GM23338 (cell line): ENCODE data around the gene TCTN3. TPM values are rescaled to one million over a fixed set of nuclear protein-coding genes. Genes with fewer than 3 reads are reported as not detected.
A peak's percentile ranks its signal among the peaks of the same experiment; 100 is the strongest.

Experiments
- ATAC-seq: fragments of 200-7000 bp; cut with Tn5 transposase; 3 replicates; pipeline ENCODE4 v1.9.1; 2020
- DNase-seq: peaks from one replicate; pipeline ENCODE4 v3.0.0-alpha.2; 2015; ENCODE audit warnings: low spot score
- H2AFZ ChIP-seq: fragments of 200-600 bp; sonication (generic); 2 replicates; pipeline ENCODE4 v1.8.0; 2016; ENCODE audit warnings: antibody characterized with exemption, mild to moderate bottlenecking, moderate library complexity
- H3F3A ChIP-seq: fragments of 200-600 bp; sonication (generic); replicated peaks from 2 replicates; pipeline ENCODE4 v1.8.0; 2017; ENCODE audit warnings: antibody characterized with exemption, mixed run types, low read depth
- H3K27ac ChIP-seq: fragments of 200-600 bp; sonication (generic); 2 replicates; pipeline ENCODE4 v1.6.1; 2016; ENCODE audit warnings: low read depth
- H3K27me3 ChIP-seq: fragments of 200-600 bp; sonication (generic); 2 replicates; pipeline ENCODE4 v1.8.0; 2016; ENCODE audit warnings: mild to moderate bottlenecking, mixed run types, moderate library complexity; ENCODE audit not compliant: insufficient read depth
- H3K36me3 ChIP-seq: fragments of 200-600 bp; sonication (generic); 2 replicates; pipeline ENCODE4 v1.8.0; 2016; ENCODE audit warnings: mild to moderate bottlenecking; ENCODE audit not compliant: insufficient read depth
- H3K4me1 ChIP-seq: fragments of 200-600 bp; sonication (generic); 2 replicates; pipeline ENCODE4 v1.8.0; 2016; ENCODE audit warnings: mild to moderate bottlenecking, moderate library complexity; ENCODE audit not compliant: insufficient read depth
- H3K4me2 ChIP-seq: fragments of 200-600 bp; sonication (generic); 2 replicates; pipeline ENCODE4 v1.7.1; 2017; ENCODE audit warnings: mixed run types
- H3K4me3 ChIP-seq: fragments of 200-600 bp; sonication (generic); 2 replicates; pipeline ENCODE4 v1.6.1; 2016; ENCODE audit warnings: mixed run types
- H3K79me2 ChIP-seq: fragments of 200-600 bp; sonication (generic); replicated peaks from 2 replicates; pipeline ENCODE4 v1.8.0; 2017; ENCODE audit warnings: mild to moderate bottlenecking; ENCODE audit not compliant: insufficient read depth
- H3K9me2 ChIP-seq: fragments of 200-600 bp; sonication (generic); 2 replicates; pipeline ENCODE4 v1.8.0; 2017; ENCODE audit not compliant: insufficient read depth
- H4K20me1 ChIP-seq: fragments of 200-600 bp; sonication (generic); replicated peaks from 2 replicates; pipeline ENCODE4 v1.8.0; 2017; ENCODE audit warnings: mild to moderate bottlenecking; ENCODE audit not compliant: insufficient read depth
- H3K27ac Mint-ChIP-seq: 2 replicates; pipeline ENCODE4 v1.8.0; 2020; ENCODE audit warnings: inconsistent platforms, mild to moderate bottlenecking, moderate library complexity, mixed read lengths
- H3K27me3 Mint-ChIP-seq: 3 replicates; pipeline ENCODE4 v1.8.0; 2022; ENCODE audit warnings: low read depth, mild to moderate bottlenecking, moderate library complexity, mixed read lengths, inconsistent platforms; ENCODE audit not compliant: insufficient read depth, poor library complexity
- H3K36me3 Mint-ChIP-seq: 3 replicates; pipeline ENCODE4 v1.8.0; 2021; ENCODE audit warnings: low read depth, mild to moderate bottlenecking, inconsistent platforms, moderate library complexity, mixed read lengths
- H3K4me1 Mint-ChIP-seq: 3 replicates; pipeline ENCODE4 v1.8.0; 2020; ENCODE audit warnings: mild to moderate bottlenecking, inconsistent platforms, mixed read lengths
- H3K4me3 Mint-ChIP-seq: 3 replicates; pipeline ENCODE4 v1.8.0; 2021; ENCODE audit warnings: moderate library complexity, mild to moderate bottlenecking, inconsistent platforms, mixed read lengths
- H3K9me3 Mint-ChIP-seq: 3 replicates; pipeline ENCODE4 v1.8.0; 2020; ENCODE audit warnings: moderate library complexity, mild to moderate bottlenecking, inconsistent platforms, mixed read lengths
- CREB1 ChIP-seq: fragments of 250-450 bp; sonication (Bioruptor Pico); IDR thresholded peaks from 2 replicates; pipeline ENCODE4 v1.5.0; 2020; ENCODE audit warnings: low read depth, mild to moderate bottlenecking, moderate library complexity
- CTCF ChIP-seq, 2 experiments: fragments of 200-600 bp in 1 of 2; sonication (generic) in 1 of 2; conservative IDR thresholded peaks; 2 replicates each; pipeline versions ENCODE4 v1.5.1 to v1.6.1; 2016 to 2017; ENCODE audit warnings: antibody characterized with exemption in 2 of 2, low read depth in 2 of 2, mild to moderate bottlenecking in 2 of 2, moderate library complexity in 1 of 2
- ETS1 ChIP-seq: IDR thresholded peaks from 2 replicates; pipeline ENCODE4 v1.6.1; 2016; ENCODE audit warnings: antibody characterized with exemption
- EZH2phosphoT487 ChIP-seq: fragments of 200-600 bp; sonication (generic); IDR thresholded peaks from one replicate; pipeline ENCODE4 v1.8.1; 2018; ENCODE audit warnings: antibody characterized with exemption; ENCODE audit not compliant: unreplicated experiment
- JUNB ChIP-seq: IDR thresholded peaks from one replicate; pipeline ENCODE4 v1.6.1; 2016; ENCODE audit warnings: antibody characterized with exemption; ENCODE audit not compliant: unreplicated experiment
- NANOG ChIP-seq: IDR thresholded peaks from 2 replicates; pipeline ENCODE4 v1.6.1; 2016; ENCODE audit warnings: antibody characterized with exemption, borderline replicate concordance
- POLR2AphosphoS5 ChIP-seq: IDR thresholded peaks from 2 replicates; pipeline ENCODE4 v1.6.1; 2016; ENCODE audit warnings: antibody characterized with exemption, low read depth
- REST ChIP-seq: IDR thresholded peaks from one replicate; pipeline ENCODE4 v1.6.1; 2018; ENCODE audit warnings: antibody characterized with exemption; ENCODE audit not compliant: unreplicated experiment
- STAT1 ChIP-seq: IDR thresholded peaks from one replicate; pipeline ENCODE4 v1.6.1; 2016; ENCODE audit warnings: antibody characterized with exemption; ENCODE audit not compliant: unreplicated experiment
- ZNF114 ChIP-seq: fragments of 250-450 bp; sonication (Bioruptor Pico); IDR thresholded peaks from 2 replicates; pipeline ENCODE4 v1.5.0; 2020; ENCODE audit warnings: mild to moderate bottlenecking, moderate library complexity
- polyA plus RNA-seq: library from polyadenylated mRNA; unstranded; fragments of >200 nt; fragmentation: Nextera tagmentation; extraction: Ambion mirVana; gene quantifications from 2 replicates; pipeline ENCODE4 v1.2.1, GENCODE V29; 2016
- total RNA-seq: library from RNA; depleted of rRNA; stranded (reverse); fragments of >200 nt; shearing (Covaris generic); gene quantifications from 2 replicates; pipeline ENCODE4 v1.2.3, GENCODE V29; 2014

Gene TCTN3
- total and polyA plus RNA-seq, 2 experiments from 2014 or later: 29.7 to 32.4 TPM

- 0 out of 2 replicates have a peak, but pooled peaks cover 8% of the 10 kb centered on the region for H4K20me1 ChIP-seq
- no peak for ATAC-seq
- Mint-ChIP-seq H3K4me3 (no peak overlapping the region), H3K36me3 (peaks cover 73% of the 10 kb centered on the region), H3K27me3 (no peaks in the 10 kb centered on the region), H3K27ac (peak overlapping the region; percentile 34; the same call in 1 of the 2 replicates), H3K4me1 (no peaks in the 10 kb centered on the region), H3K9me3 (no peaks in the 10 kb centered on the region)
- TF ChIP-seq POLR2AphosphoS5 (no peak), EZH2phosphoT487 (no peak), NANOG (no peak), CREB1 (CRISPR knock-in tag) (no peak), STAT1 (no peak), CTCF (conservative IDR thresholded peaks at IDR 0.05; ENCODE audit: low read depth in 2 of 2) (no peak), ETS1 (no peak), JUNB (no peak), REST (no peak), ZNF114 (CRISPR knock-in tag) (no peak)
- H3K27me3 ChIP-seq: no peaks in the 10 kb centered on the region
- no peak overlapping the region for H2AFZ ChIP-seq
- peaks cover 63% of the 10 kb centered on the region for H3K36me3 ChIP-seq
- H3F3A ChIP-seq: 0 out of 2 replicates have a peak, but pooled peaks cover 2% of the 10 kb centered on the region
- no peaks in the 10 kb centered on the region for H3K79me2 ChIP-seq
- DNase-seq: no peak
- H3K4me3 ChIP-seq: no peak overlapping the region
- no peaks in the 10 kb centered on the region for H3K9me2 ChIP-seq
- H3K4me2 ChIP-seq: no peak overlapping the region
- no peaks in the 10 kb centered on the region for H3K4me1 ChIP-seq
- H3K27ac ChIP-seq: peak overlapping the region; percentile 61; the same call in 1 of the 2 replicates
Observed at GRCh38 chr10:95635319-95635733, 58.4 kb downstream of the TCTN3 start.
